Stimulated activated naive B cell treated with anti-CD40 and anti-IgM and Interleukin-4, amounts not matched to agents 10 μg/mL and 1 μg/mL and 100 μg/mL, for 72 hours (primary cell): ENCODE results near the gene GASK1B.

Experiments used
- ATAC-seq, 2 donors: fragments of 150-1000 bp; cut with Tn5 transposase; replicated peaks; 2 replicates each; pipeline ENCODE4 v1.10.0; 2021; ENCODE audit warnings: moderate library complexity in 1 of 2
- DNase-seq: peaks from one replicate; pipeline ENCODE4 v3.0.0; 2021
- H3K27ac Mint-ChIP-seq: one replicate; pipeline ENCODE4 v1.8.0; 2022; ENCODE audit warnings: mild to moderate bottlenecking, mixed read lengths
- H3K27me3 Mint-ChIP-seq, 2 donors: one replicate each; pipeline ENCODE4 v1.8.0; 2022; ENCODE audit warnings: mixed read lengths in 2 of 2
- H3K36me3 Mint-ChIP-seq, 2 donors: one replicate each; pipeline ENCODE4 v1.8.0; 2022; ENCODE audit warnings: mixed read lengths in 2 of 2, mild to moderate bottlenecking in 1 of 2
- H3K4me1 Mint-ChIP-seq, 2 donors: one replicate each; pipeline ENCODE4 v1.8.0; 2022; ENCODE audit warnings: mixed read lengths in 2 of 2, mild to moderate bottlenecking in 1 of 2
- H3K4me3 Mint-ChIP-seq, 2 donors: one replicate each; pipeline ENCODE4 v1.8.0; 2022; ENCODE audit warnings: mild to moderate bottlenecking in 2 of 2, mixed read lengths in 2 of 2, moderate library complexity in 1 of 2
- H3K9me3 Mint-ChIP-seq, 2 donors: one replicate each; pipeline ENCODE4 v1.8.0; 2022; ENCODE audit warnings: mixed read lengths in 2 of 2, mild to moderate bottlenecking in 1 of 2

The GASK1B gene

DNA sequence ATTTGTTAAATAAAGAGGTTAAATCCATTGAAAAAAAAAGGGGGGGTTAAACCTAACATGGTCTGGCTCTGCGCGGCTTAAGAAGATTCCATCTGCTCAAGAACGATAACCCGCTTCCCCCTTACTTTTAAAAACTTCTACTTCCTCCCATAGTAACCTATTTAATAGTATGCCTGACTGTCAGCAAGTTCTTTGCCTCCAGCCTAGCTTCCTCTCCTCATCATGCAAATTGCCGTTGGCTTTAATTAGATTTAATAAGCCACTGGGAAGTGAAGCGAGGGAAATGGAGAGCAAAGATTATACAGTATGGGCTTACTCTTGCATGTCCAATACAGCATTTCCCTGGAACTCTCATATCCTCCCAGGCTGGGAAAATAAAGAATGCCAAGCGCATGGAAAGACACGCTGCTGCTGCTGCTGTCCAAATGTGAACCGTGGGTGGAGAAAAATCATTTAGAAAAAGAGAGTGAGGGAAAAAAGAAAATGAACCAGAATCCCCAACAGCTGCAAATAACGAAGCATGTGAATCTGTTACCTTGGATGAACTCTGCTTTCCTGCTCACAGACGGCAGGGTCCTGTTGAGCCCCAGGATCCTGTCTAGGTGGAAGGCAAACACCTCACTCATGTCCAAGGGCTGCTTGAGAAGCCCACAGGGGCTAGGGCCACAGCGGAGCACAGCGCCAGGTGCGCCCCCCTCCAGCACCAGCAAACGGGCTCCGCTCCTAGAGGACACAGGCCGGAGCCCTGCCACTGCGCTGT lies 2.7 kb downstream of the GASK1B start:
- Mint-ChIP-seq H3K4me3 (no peak overlapping the region), H3K4me1 (peaks cover 0 to 5% of the 10 kb centered on the region in 2 donors), H3K9me3 (no peaks in the 10 kb centered on the region), H3K27ac (no peak overlapping the region), H3K27me3 (peaks cover 26 to 35% of the 10 kb centered on the region in 2 donors), H3K36me3 (no peaks in the 10 kb centered on the region)
- DNase-seq (no peak), ATAC-seq (no peak)

DNA sequence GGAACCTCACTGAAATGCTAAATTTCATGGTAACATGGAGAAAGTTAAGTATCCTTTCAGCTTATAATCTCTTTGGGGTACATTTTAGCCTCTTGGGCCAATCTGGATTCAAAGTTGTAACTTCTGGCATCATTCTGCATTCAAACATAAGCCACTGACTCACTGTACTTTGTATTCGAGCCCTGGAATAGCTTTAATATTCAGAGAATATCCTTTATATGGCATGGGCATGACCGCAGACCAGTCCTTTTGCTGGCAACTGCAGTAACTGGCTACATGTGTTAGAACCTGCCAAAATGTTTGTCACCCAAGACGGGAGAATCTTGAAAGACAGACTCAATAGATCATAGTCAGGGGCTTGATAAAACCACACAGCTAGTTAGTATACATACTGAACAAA lies 3.3 kb downstream of the GASK1B start:
- Mint-ChIP-seq H3K4me1 (peaks cover 0 to 5% of the 10 kb centered on the region in 2 donors), H3K27ac (no peak overlapping the region), H3K9me3 (no peaks in the 10 kb centered on the region), H3K4me3 (no peak overlapping the region), H3K36me3 (no peaks in the 10 kb centered on the region), H3K27me3 (peaks cover 26 to 30% of the 10 kb centered on the region in 2 donors)
- ATAC-seq (no peak), DNase-seq (no peak)

DNA sequence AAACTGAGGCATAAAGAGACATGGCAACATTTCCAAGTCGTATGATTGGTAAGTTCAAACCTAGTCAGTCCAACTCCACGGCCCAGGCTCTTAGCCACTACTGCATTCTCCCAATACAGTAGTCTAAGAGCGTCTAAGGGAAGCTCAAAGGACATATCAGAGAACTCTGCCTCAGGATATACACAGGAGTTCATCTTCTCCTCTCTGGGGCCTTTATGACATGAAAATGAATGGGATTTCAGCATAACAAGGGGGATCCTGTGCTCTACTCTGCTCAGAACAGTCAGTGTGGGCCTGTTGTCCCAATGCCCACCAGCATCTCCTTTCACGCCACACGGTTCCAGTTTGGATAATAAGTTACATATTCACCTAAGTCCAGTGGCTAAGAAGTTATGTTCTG lies 4.2 kb downstream of the GASK1B start:
- Mint-ChIP-seq H3K9me3 (no peaks in the 10 kb centered on the region), H3K27me3 (peaks cover 26 to 36% of the 10 kb centered on the region in 2 donors), H3K4me1 (peaks cover 0 to 5% of the 10 kb centered on the region in 2 donors), H3K36me3 (no peaks in the 10 kb centered on the region), H3K27ac (no peak overlapping the region), H3K4me3 (no peak overlapping the region)
- DNase-seq: no peak
- ATAC-seq: no peak

DNA sequence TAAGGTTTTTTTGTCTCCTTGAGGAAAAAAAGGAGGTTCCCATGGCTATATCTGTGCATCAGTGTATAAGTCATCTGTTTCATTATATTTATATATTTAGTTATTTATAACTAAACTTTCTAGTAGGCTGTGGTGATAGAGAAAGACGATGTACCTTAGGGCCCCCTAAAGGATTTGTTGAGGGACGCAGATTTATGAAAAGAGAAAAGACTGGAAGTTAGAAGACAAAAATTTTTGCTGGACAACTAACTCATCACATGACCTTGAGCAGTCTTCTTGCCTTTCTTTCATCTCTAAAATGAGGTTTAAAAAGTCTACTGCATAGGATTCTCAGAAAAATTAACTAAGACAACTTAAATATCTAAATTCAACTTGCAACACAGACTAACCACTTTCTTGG lies 6.1 kb downstream of the GASK1B start:
- DNase-seq: no peak
- no peaks in the 10 kb centered on the region for H3K36me3 Mint-ChIP-seq
- no peak overlapping the region for H3K4me3 Mint-ChIP-seq
- H3K4me1 Mint-ChIP-seq: peaks cover 0 to 5% of the 10 kb centered on the region in 2 donors
- no peak overlapping the region for H3K27ac Mint-ChIP-seq
- H3K27me3 Mint-ChIP-seq: peaks cover 28 to 41% of the 10 kb centered on the region in 2 donors
- H3K9me3 Mint-ChIP-seq: no peaks in the 10 kb centered on the region
- ATAC-seq: no peak

DNA sequence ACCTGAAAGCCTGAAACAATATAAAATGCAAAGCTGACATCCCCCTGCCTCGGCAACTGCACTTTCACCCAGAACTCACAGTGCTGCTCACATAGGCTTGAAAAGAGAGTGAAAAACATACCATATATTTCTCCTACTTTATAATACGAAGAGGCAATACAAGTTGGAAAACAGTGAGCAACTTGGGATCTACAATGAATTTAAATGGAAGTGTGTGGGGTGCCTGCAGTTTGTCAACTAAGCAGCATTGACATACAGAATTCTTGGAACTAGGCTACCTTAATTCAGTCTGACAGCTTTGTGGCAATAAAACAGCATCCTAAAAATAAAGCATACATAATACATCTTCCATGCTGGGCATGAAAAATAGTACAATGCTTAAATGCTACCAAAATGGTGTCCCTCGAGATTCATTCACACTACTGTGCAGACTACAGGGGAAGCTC lies 8.0 kb downstream of the GASK1B start:
- Mint-ChIP-seq H3K9me3 (no peaks in the 10 kb centered on the region), H3K4me1 (no peaks in the 10 kb centered on the region), H3K27ac (no peak overlapping the region), H3K36me3 (no peaks in the 10 kb centered on the region), H3K27me3 (peaks cover 18 to 29% of the 10 kb centered on the region in 2 donors), H3K4me3 (no peak overlapping the region)
- DNase-seq (no peak), ATAC-seq (no peak)

DNA sequence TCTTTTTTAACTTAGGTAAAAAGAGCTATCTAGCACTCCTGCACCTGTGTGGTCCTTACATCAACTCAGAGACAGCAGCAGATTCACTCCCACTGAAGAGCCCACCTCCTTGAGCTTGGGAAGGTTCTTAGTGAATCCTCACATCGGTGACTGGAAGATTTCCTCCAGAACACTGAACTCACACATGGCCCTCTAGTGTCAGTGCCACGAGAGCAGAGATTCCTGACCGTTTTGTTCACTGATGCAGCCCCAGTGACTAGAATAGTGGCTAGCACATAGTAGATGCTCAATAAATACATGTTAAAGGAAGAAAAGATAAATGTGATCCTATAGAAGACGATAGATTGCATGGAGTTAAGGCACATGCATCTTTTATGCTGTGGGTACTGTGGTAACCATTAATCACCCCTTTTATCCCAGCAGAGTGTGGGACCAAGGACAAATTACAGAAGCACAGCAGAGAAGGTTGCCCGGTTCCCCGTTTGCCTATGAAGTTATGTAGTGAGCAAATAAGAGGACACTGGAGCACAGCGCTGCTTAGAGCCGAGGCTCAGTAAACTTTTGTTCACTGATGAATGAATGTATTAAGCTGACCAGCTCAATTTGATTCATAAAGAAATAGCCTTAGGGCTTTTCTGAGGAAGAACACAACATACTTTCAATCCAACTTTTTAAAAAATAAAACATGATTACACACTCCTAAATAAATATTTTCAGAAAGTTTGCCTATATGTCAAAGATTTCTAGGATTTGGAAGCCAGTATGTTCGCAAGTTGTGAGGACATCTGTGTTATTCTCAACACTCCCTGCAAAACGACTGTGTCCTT lies 8.7 kb downstream of the GASK1B start:
- ATAC-seq (no peak), DNase-seq (no peak)
- H3K4me1 Mint-ChIP-seq: no peaks in the 10 kb centered on the region
- H3K27ac Mint-ChIP-seq: no peak overlapping the region
- H3K4me3 Mint-ChIP-seq: no peak overlapping the region
- no peaks in the 10 kb centered on the region for H3K9me3 Mint-ChIP-seq
- H3K36me3 Mint-ChIP-seq: no peaks in the 10 kb centered on the region
- peaks cover 21 to 24% of the 10 kb centered on the region in 2 donors for H3K27me3 Mint-ChIP-seq

DNA sequence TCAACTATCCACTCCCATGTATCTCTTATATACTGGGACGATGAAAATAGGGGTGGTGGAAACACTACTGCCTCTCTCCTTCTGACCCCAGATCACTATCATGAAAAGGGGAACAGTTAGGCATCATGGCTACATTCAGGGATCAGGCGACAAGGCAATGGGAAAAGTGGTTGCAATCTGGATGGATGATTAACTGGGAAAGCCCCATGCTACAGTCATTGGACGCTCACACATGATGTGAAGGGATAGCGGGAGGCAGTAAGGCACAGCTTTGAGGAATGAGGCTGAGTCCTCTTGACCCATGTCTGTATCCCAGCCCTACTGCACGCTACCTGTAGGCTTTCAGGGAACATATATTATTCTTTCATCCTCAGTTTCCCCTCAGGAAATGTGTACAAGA lies 10.2 kb downstream of the GASK1B start:
- DNase-seq: no peak
- Mint-ChIP-seq H3K9me3 (no peaks in the 10 kb centered on the region), H3K36me3 (no peaks in the 10 kb centered on the region), H3K27ac (no peak overlapping the region), H3K4me3 (no peak overlapping the region), H3K4me1 (no peaks in the 10 kb centered on the region), H3K27me3 (peaks cover 20 to 24% of the 10 kb centered on the region in 2 donors)
- ATAC-seq: no peak

DNA sequence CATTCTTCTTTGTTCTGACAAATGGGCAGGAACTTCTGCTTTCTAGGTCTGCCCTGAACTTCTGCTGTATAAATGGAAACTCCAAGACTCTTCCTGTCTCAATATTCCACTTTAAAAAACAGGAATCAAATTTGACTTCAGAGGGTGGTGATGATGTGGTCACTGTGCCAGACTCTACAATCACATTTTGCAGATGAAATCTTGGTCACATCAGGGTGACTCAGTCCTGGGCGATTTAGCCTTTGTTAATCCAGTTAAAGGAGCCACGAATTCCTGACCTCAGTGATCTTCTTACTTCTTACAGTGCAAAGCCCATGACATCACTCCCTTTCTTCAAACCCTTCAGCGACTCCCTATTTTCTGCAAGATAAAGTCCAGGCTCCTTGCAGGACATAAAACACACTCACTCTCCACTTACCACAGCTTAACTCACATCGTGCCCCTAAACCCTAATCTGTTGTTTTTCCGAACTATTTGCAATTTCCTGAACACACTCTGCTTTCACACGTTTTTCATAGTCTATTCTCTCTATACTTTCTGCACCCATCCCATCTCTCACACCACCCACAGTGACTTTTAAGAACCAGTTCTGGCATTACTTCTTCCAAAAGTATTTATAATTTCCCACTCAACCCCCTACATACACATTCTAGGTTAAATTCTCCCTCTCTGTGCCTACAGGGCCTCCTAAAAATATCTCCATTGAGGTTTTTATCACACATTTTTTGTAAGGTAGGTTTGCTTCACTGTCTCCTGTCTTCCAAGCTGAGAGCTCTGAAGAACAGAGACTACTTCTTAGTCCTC lies 11.1 kb downstream of the GASK1B start:
- Mint-ChIP-seq H3K9me3 (no peaks in the 10 kb centered on the region), H3K4me1 (no peaks in the 10 kb centered on the region), H3K27me3 (peaks cover 14 to 24% of the 10 kb centered on the region in 2 donors), H3K36me3 (no peaks in the 10 kb centered on the region), H3K4me3 (no peak overlapping the region), H3K27ac (no peak overlapping the region)
- DNase-seq (no peak), ATAC-seq (no peak)

DNA sequence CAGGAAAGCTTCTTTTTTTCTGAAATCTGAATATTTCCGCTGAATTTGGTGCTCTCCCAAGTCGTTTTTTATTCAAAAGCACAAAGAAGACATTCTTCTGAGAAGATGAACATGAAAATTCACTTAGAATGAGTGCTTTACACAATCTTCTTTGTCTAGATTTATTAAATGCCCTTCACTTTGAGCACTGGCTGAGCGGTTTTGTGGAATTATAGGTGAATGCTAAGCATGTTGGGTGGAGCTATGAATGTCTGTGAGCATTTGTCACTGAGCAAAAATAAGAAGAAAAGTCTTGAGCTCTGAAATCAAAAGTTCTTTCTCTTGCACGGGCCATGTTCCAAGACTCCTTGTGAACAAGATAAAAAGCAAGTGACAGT lies 13.1 kb downstream of the GASK1B start:
- Mint-ChIP-seq H3K27ac (no peak overlapping the region), H3K27me3 (peaks cover 14 to 24% of the 10 kb centered on the region in 2 donors), H3K4me1 (no peaks in the 10 kb centered on the region), H3K36me3 (no peaks in the 10 kb centered on the region), H3K9me3 (no peaks in the 10 kb centered on the region), H3K4me3 (no peak overlapping the region)
- ATAC-seq (no peak), DNase-seq (no peak)

DNA sequence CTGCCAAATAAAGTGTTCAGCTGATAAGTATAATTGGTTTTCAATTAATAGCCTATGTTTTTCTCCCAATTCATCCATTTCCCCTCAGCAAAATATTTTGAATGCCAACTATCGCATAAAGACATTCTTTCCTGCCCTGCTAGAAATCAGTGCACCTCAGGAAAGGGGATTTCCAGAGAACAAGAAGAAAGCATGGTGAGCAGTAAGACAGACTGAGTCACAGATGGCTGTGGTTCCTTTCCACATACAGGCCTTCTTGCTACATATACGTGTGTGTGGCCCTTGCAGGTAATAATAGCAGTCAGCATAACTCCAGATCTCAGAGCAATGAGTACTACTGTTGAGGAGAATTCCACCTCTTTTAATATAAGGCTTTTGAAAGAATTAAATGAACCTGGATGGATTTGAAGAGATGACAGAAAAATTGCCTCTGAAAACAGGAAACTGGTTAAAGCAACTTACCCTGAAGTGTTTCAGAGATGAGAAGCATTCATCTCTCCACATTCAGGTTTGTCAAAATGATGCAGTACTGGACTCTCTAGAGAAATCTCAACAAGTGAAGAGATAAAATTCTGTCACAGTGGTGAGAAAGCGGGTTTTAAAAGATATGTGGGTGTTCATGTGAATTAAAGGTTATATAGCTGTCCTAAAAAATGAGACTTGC lies 13.6 kb downstream of the GASK1B start:
- Mint-ChIP-seq H3K9me3 (no peaks in the 10 kb centered on the region), H3K4me1 (no peaks in the 10 kb centered on the region), H3K36me3 (no peaks in the 10 kb centered on the region), H3K4me3 (no peak overlapping the region), H3K27me3 (peaks cover 14 to 24% of the 10 kb centered on the region in 2 donors), H3K27ac (no peak overlapping the region)
- ATAC-seq: no peak
- DNase-seq: no peak

DNA sequence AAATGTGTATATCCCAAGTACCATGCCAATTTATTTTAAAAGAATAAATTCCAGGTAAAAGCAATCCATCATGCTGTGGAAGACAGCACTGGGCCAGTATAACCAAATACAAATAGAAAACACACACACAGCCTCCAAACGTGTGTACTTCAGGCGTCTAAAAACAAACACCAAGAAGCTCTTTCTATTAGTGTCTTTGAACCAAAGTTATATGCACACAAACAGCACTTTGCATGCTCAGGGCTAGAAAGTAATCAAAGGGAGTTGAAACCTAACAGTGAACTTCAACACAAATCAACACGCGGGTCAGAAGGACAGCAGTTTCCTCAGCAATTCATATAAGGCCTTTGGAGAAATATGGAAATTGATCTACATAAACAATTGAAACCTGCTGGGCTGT lies 15.4 kb downstream of the GASK1B start:
- DNase-seq (no peak), ATAC-seq (no peak)
- Mint-ChIP-seq H3K27ac (no peak overlapping the region), H3K4me1 (no peaks in the 10 kb centered on the region), H3K36me3 (no peaks in the 10 kb centered on the region), H3K27me3 (peaks cover 10 to 12% of the 10 kb centered on the region in 2 donors), H3K4me3 (no peak overlapping the region), H3K9me3 (no peaks in the 10 kb centered on the region)

DNA sequence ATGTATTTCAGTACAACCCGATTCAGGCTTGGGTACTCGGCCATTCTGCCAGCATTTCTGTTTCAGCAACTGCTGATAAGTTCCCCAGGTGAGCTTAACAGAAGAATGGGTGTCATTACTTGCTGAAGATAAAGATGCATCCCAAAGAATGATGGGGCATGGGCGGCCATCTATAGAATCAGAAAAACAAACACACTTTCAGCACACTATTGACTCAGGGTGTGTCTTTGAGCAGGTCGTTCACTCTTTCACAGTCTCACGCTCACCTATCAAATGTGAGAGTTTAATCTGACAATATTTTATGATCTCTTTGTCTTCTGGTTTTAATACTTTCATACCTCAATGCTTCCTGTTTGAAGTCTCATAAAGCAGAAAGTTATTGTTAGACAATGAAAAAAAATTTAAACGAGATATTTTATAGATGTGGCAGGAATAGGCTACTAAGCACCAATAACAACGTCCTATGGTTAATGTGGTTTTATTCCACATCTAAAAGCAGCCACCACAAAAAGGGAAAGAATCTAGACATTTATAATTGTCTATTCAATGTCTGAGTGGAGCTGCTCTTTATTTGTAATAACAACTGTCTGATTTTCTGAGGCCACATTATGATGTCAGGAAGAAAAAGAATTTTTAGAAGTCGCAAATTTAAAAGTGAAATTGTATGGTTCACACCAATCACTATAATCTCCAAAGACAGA lies 17.0 kb downstream of the GASK1B start:
- H3K9me3 Mint-ChIP-seq: no peaks in the 10 kb centered on the region
- ATAC-seq (no peak), DNase-seq (no peak)
- peaks cover 5% of the 10 kb centered on the region in 2 donors for H3K27me3 Mint-ChIP-seq
- H3K4me1 Mint-ChIP-seq: no peaks in the 10 kb centered on the region
- no peak overlapping the region for H3K27ac Mint-ChIP-seq
- H3K4me3 Mint-ChIP-seq: no peak overlapping the region
- no peaks in the 10 kb centered on the region for H3K36me3 Mint-ChIP-seq

DNA sequence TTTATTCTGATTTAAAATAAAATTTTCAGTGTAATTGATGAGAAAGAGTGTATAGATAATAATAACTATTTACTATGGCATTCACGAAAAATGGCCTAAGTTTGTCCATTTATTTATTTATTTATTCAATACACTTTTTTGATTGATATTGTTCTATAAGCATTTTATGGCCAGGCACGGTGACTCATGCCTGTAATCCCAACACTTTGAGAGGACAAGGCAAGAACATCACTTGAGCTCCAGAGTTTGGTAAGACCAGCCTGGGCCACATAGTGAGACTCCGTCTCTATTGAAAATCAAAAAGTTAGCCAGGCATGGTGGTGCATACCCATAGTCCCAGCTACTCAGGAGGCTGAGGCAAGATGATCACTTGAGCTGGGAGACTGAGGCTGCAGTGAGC lies 25.7 kb downstream of the GASK1B start:
- ATAC-seq (no peak), DNase-seq (no peak)
- no peaks in the 10 kb centered on the region for H3K9me3 Mint-ChIP-seq
- peaks cover 0 to 5% of the 10 kb centered on the region in 2 donors for H3K27me3 Mint-ChIP-seq
- no peaks in the 10 kb centered on the region for H3K36me3 Mint-ChIP-seq
- no peak overlapping the region for H3K27ac Mint-ChIP-seq
- H3K4me1 Mint-ChIP-seq: no peaks in the 10 kb centered on the region
- no peak overlapping the region for H3K4me3 Mint-ChIP-seq
